GM23248 (cell line): ENCODE results near the gene SPAAR. TPM values are rescaled to one million over a fixed set of nuclear protein-coding genes. Genes with fewer than 3 reads are reported as not detected.
"Not testable (repeated sequence)": the region's sequence is repeated elsewhere in the genome, so short reads cannot be mapped to it uniquely, and the experiment has no call there.

Experiments used
- DNase-seq: peaks from one replicate; pipeline ENCODE4 v3.0.0-alpha.2; 2015
- H2AFZ ChIP-seq: fragments of 200-600 bp; sonication (generic); 2 replicates; pipeline ENCODE4 v1.6.1; 2016; ENCODE audit warnings: antibody characterized with exemption
- H3F3A ChIP-seq: fragments of 200-600 bp; sonication (generic); 2 replicates; pipeline ENCODE4 v1.6.1; 2016; ENCODE audit warnings: mild to moderate bottlenecking, antibody characterized with exemption, mixed run types; ENCODE audit not compliant: insufficient read depth
- H3K27ac ChIP-seq: fragments of 200-600 bp; sonication (generic); 2 replicates; pipeline ENCODE4 v1.5.1; 2016; ENCODE audit warnings: mild to moderate bottlenecking
- H3K27me3 ChIP-seq: fragments of 200-600 bp; sonication (generic); replicated peaks from 2 replicates; pipeline ENCODE4 v1.6.1; 2016; ENCODE audit warnings: mild to moderate bottlenecking; ENCODE audit not compliant: insufficient read depth
- H3K36me3 ChIP-seq: fragments of 200-600 bp; sonication (generic); 2 replicates; pipeline ENCODE4 v1.6.1; 2016; ENCODE audit warnings: low read depth, mild to moderate bottlenecking
- H3K4me1 ChIP-seq: fragments of 200-600 bp; sonication (generic); 2 replicates; pipeline ENCODE4 v1.6.1; 2016; ENCODE audit warnings: mild to moderate bottlenecking; ENCODE audit not compliant: insufficient read depth
- H3K4me2 ChIP-seq: fragments of 200-600 bp; sonication (generic); one replicate; pipeline ENCODE4 v1.6.1; 2016; ENCODE audit warnings: mild to moderate bottlenecking; ENCODE audit not compliant: unreplicated experiment
- H3K4me3 ChIP-seq: fragments of 200-600 bp; sonication (generic); 2 replicates; pipeline ENCODE4 v1.5.1; 2016; ENCODE audit warnings: mild to moderate bottlenecking
- H3K79me2 ChIP-seq: fragments of 200-600 bp; sonication (generic); 2 replicates; pipeline ENCODE4 v1.6.1; 2016; ENCODE audit warnings: mild to moderate bottlenecking; ENCODE audit not compliant: insufficient read depth
- H3K9ac ChIP-seq: fragments of 200-600 bp; sonication (generic); 2 replicates; pipeline ENCODE4 v1.6.1; 2016; ENCODE audit warnings: mild to moderate bottlenecking
- H3K9me2 ChIP-seq: fragments of 200-600 bp; sonication (generic); 2 replicates; pipeline ENCODE4 v1.6.1; 2016; ENCODE audit warnings: mixed run types, mild to moderate bottlenecking, moderate library complexity; ENCODE audit not compliant: insufficient read depth
- H3K9me3 ChIP-seq: fragments of 200-600 bp; sonication (generic); one replicate; pipeline ENCODE4 v1.6.1; 2017; ENCODE audit warnings: low read depth
- H4K20me1 ChIP-seq: fragments of 200-600 bp; sonication (generic); 2 replicates; pipeline ENCODE4 v1.6.0; 2016; ENCODE audit not compliant: insufficient read depth
- EZH2 ChIP-seq: fragments of 200-600 bp; sonication (generic); IDR thresholded peaks from 2 replicates; pipeline ENCODE4 v1.6.1; 2018; ENCODE audit warnings: antibody characterized with exemption, mild to moderate bottlenecking; ENCODE audit not compliant: insufficient read depth, poor library complexity, severe bottlenecking
- EZH2phosphoT487 ChIP-seq: fragments of 200-600 bp; sonication (generic); IDR thresholded peaks from 2 replicates; pipeline ENCODE4 v1.6.1; 2018; ENCODE audit warnings: antibody characterized with exemption, moderate library complexity, mild to moderate bottlenecking, low read depth; ENCODE audit not compliant: insufficient read depth
- WGBS, 2 experiments: methylation state at CpG; one replicate each; pipeline ENCODE4 v1.1.6; 2015 to 2017; ENCODE audit warnings: low lambda C conversion rate in 2 of 2, low coverage in 1 of 2; ENCODE audit errors: missing lambda C conversion rate in 2 of 2; 5-methylcytosine and 5-hydroxymethylcytosine counted together
- in situ Hi-C: fragments of 300-500 bp; cut with MboI; formaldehyde crosslinking; loops from 2 replicates; pipeline ENCODE4 v1.15.0; 2020
- polyA plus RNA-seq: library from polyadenylated mRNA; unstranded; fragments of >200 nt; fragmentation: Nextera tagmentation; extraction: Ambion mirVana; gene quantifications from 2 replicates; pipeline ENCODE4 v1.2.1, GENCODE V29; 2016
- total RNA-seq: library from RNA; depleted of rRNA; stranded (reverse); fragments of >200 nt; shearing (Covaris generic); gene quantifications from 2 replicates; pipeline ENCODE4 v1.2.3, GENCODE V29; 2014

Gene SPAAR
- total and polyA plus RNA-seq, 2 experiments from 2014 or later, result 0.39 TPM; not detected in 1

DNA sequence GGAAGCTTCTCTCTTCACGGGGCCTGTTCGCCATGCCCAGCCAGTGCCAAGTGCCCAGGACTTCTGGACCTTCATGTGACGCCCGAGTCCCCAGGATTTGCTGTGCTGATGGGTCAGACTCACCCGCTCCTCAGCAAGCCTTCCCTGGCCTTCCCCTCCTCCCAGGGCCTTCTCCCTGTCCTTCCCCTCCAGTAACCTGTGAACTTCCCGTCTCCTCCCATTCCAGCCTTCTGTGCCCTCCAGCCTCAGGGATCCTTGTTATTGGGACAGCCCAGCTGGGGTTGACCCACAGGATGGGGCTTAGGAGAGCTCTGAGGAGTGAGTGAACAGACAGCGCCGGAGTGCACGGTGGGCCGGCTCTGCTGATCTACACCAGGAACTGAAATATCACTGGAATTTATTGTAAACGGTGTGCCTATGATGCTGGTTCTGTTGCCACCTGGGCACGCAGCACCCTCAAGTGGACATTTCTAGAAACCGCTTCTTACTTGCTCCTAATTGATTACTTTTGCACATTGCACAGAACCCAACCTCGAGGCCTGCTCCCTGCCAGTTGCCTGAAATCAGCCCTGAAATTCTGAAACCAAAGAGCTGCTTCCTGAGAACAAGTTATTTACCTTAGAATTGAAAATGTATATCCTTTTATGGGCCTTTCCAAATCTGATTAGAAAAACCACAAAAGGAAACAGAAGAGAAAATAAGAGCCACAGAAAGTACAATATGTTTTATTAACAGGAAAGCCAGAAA, 1.5 kb downstream of the SPAAR start:
- Histone ChIP-seq H3K27me3 (no peaks in the 10 kb centered on the region), H3K36me3 (no peaks in the 10 kb centered on the region), H4K20me1 (no peaks in the 10 kb centered on the region), H2AFZ (peak overlapping the region; percentile 34; the same call in 1 of the 2 replicates), H3K4me3 (no peak overlapping the region), H3K27ac (no peak overlapping the region), H3K9ac (no peak overlapping the region), H3K79me2 (no peaks in the 10 kb centered on the region), H3K4me1 (peaks cover 39% of the 10 kb centered on the region), H3K9me3 (no peaks in the 10 kb centered on the region), H3K4me2 (no peak overlapping the region), H3K9me2 (no peaks in the 10 kb centered on the region), H3F3A (peaks cover 38% of the 10 kb centered on the region)
- DNase-seq, result peak; percentile 68
- in situ Hi-C loops, result no loop called here
- 62 to 64% methylated on average over 14 of the region's 14 CpGs for WGBS, 2 experiments
- no peak for TF ChIP-seq EZH2phosphoT487
- no peak for TF ChIP-seq EZH2

DNA sequence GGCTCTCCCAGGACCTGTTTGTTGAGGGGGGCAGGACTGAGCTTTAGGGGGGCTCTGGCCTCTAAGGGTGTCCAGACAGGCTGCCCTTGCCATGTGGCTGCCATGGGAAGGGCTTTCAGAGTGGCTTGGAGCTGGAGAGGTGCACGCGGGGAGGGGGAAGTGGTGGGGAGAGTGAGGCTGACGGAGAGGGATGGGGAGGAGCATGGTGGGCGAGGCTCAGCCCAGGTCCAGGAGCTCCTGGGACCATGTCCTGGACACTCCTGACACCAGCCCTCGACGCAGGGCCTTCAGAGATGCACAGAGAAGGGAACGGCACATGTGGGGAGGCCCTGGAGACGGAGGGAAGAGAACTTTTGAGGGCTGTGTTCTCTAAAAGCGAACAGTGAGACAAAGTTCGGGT, 2.4 kb downstream of the SPAAR start:
- no peaks in the 10 kb centered on the region for H3K9me3 ChIP-seq
- in situ Hi-C loops, result no loop called here
- H3K4me1 ChIP-seq, result peaks cover 31% of the 10 kb centered on the region
- no peak overlapping the region for H3K27ac ChIP-seq
- H3K4me2 ChIP-seq, result no peak overlapping the region
- peaks cover 34% of the 10 kb centered on the region for H3F3A ChIP-seq
- 75 to 84% methylated on average over 9 to 10 of the region's 10 CpGs for WGBS, 2 experiments
- no peak for DNase-seq
- H3K27me3 ChIP-seq, result no peaks in the 10 kb centered on the region
- H4K20me1 ChIP-seq, result no peaks in the 10 kb centered on the region
- no peaks in the 10 kb centered on the region for H3K36me3 ChIP-seq
- H3K79me2 ChIP-seq, result no peaks in the 10 kb centered on the region
- no peaks in the 10 kb centered on the region for H3K9me2 ChIP-seq
- H3K9ac ChIP-seq, result no peak overlapping the region
- TF ChIP-seq EZH2phosphoT487, result no peak
- TF ChIP-seq EZH2, result no peak
- no peak overlapping the region for H3K4me3 ChIP-seq
- H2AFZ ChIP-seq, result no peak overlapping the region

DNA sequence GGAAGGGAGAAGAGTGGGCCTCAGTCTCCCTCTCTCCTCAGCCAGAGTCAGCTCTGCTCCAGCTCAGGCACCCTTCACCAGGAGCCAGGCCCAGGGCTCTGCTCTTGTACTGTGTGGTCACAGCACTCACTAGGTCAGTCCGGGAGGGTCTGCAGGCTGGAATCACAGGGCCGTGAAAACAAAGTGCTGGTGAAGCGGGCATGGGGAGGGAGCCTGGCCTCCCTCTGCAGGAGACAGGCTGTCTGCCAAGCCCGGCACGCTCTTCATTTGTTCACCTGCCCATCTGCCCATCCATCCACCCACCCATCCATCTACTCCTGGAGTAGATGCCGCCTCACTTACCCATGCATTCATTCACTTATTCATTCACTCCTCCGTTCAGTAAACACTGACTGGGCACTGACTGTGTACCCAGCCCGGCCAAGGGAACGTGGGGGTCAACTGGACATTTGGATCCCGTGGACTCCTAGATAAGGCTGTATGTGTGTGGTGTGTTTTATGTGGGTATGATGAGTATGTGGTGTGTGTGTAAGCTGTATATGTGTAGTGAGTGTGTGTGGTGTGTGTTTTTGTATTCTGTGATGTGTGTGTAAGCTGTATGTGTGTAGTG, 3.6 kb downstream of the SPAAR start:
- Histone ChIP-seq H2AFZ (no peak overlapping the region), H3K9ac (no peak overlapping the region), H4K20me1 (no peaks in the 10 kb centered on the region), H3K27me3 (no peaks in the 10 kb centered on the region), H3K27ac (no peak overlapping the region), H3K9me2 (no peaks in the 10 kb centered on the region), H3K4me1 (peaks cover 19% of the 10 kb centered on the region), H3K4me3 (no peak overlapping the region), H3K36me3 (no peaks in the 10 kb centered on the region), H3K4me2 (no peak overlapping the region), H3K9me3 (no peaks in the 10 kb centered on the region), H3F3A (peaks cover 22% of the 10 kb centered on the region), H3K79me2 (no peaks in the 10 kb centered on the region)
- 83 to 85% methylated on average over 10 of the region's 10 CpGs for WGBS, 2 experiments
- in situ Hi-C loops, result no loop called here
- DNase-seq, result no peak
- no peak for TF ChIP-seq EZH2phosphoT487
- TF ChIP-seq EZH2, result no peak

DNA sequence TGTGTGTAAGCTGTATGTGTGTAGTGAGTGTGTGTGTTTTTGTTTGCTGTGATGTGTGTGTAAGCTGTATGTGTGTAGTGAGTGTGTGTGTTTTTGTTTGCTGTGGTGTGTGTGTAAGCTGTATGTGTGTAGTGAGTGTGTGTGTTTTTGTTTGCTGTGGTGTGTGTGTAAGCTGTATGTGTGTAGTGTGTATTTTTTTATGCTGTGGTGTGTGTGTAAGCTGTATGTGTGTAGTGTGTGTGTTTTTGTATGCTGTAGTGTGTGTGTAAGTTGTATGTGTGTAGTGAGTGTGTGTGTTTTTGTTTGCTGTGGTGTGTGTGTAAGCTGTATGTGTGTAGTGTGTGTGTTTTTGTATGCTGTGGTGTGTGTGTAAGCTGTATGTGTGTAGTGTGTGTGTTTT, 4.1 kb downstream of the SPAAR start:
- H3K9ac ChIP-seq, H3K4me3 ChIP-seq, H3K4me2 ChIP-seq, H3K9me3 ChIP-seq, DNase-seq, in situ Hi-C loops, H4K20me1 ChIP-seq, H3K36me3 ChIP-seq, H3K27ac ChIP-seq, H3K9me2 ChIP-seq, H3K27me3 ChIP-seq, H2AFZ ChIP-seq, H3K79me2 ChIP-seq: not testable (repeated sequence)
- H3K4me1 ChIP-seq, result peaks cover 14% of the 10 kb centered on the region
- peaks cover 17% of the 10 kb centered on the region for H3F3A ChIP-seq
